Uterine smooth muscle cell (primary cell): Measurements from ENCODE around the gene HELZ2. TPM values are rescaled to one million over a fixed set of nuclear protein-coding genes. Genes with fewer than 3 reads are reported as not detected.

ENCODE experiments used
- total RNA-seq: library from RNA; depleted of rRNA; stranded (reverse); fragments of >200 nt; gene quantifications from 2 replicates; pipeline ENCODE4 v1.2.3, GENCODE V29; 2014

Gene HELZ2
- 46.2 and 48.4 TPM in 2 replicates for total RNA-seq

GRCh38 chr20:63574156-63574828 lies at the start of gene HELZ2:
HELZ2 (minus strand) TSS chr20:63574239; CDS start chr20:63572385, 1,854 bp downstream.

GRCh38 chr20:63553933-63554290 lies 20.1 kb downstream of the HELZ2 start, which contains the start of gene FNDC11:
FNDC11 (plus strand) TSS chr20:63554159; CDS start chr20:63555664, 1,505 bp downstream.

GRCh38 chr20:63547725-63548480 lies 26.1 kb downstream of the HELZ2 start, which contains the start of gene SRMS:
SRMS (minus strand) TSS chr20:63547749; CDS start chr20:63547463, 286 bp downstream.

GRCh38 chr20:63536997-63537524 lies 37.0 kb downstream of the HELZ2 start, which contains the start of gene PTK6:
PTK6 (minus strand) TSS chr20:63537376; CDS start chr20:63537314, 62 bp downstream.

Other genes with a start within 250 kb of the HELZ2 start
- not detected in 2 replicates for gene CHRNA4, start 212.9 kb downstream of the HELZ2 start, total RNA-seq
- not detected in 2 replicates for gene KCNQ2, start 101.6 kb downstream of the HELZ2 start, total RNA-seq
- 0.33 and 1.9 TPM in 2 replicates for gene EEF1A2, start 75.2 kb downstream of the HELZ2 start, total RNA-seq
- 22.7 and 36.0 TPM in 2 replicates for gene PPDPF, start 53.5 kb downstream of the HELZ2 start, total RNA-seq
- gene PTK6, start 36.9 kb downstream of the HELZ2 start, total RNA-seq, result 0.11 and 0.12 TPM in 2 replicates
- gene SRMS, start 26.5 kb downstream of the HELZ2 start, total RNA-seq, result not detected in 2 replicates
- gene FNDC11, start 20.1 kb downstream of the HELZ2 start, total RNA-seq, result 0.66 and 2.4 TPM in 2 replicates
- gene GMEB2, start 52.9 kb upstream of the HELZ2 start, total RNA-seq, result 11.1 and 11.7 TPM in 2 replicates
- 18.9 and 43.9 TPM in 2 replicates for gene STMN3, start 79.2 kb upstream of the HELZ2 start, total RNA-seq
- 15.9 and 31.5 TPM in 2 replicates for gene RTEL1, start 84.1 kb upstream of the HELZ2 start, total RNA-seq
- gene TNFRSF6B, start 122.4 kb upstream of the HELZ2 start, total RNA-seq, result 57.4 and 110 TPM in 2 replicates
- 43.7 and 61.0 TPM in 2 replicates for gene ARFRP1, start 133.7 kb upstream of the HELZ2 start, total RNA-seq
- gene ZGPAT, start 133.8 kb upstream of the HELZ2 start, total RNA-seq, result 23.4 and 31.4 TPM in 2 replicates
- gene LIME1, start 162.4 kb upstream of the HELZ2 start, total RNA-seq, result 5.2 and 7.0 TPM in 2 replicates
- gene SLC2A4RG, start 165.5 kb upstream of the HELZ2 start, total RNA-seq, result 32.0 and 35.4 TPM in 2 replicates